NCI-H1092 treated with DMSO at 0.1 percent for 48 hours (cell line): ENCODE measurements around the gene PLAU.
"Not testable (repeated sequence)": the region's sequence is repeated elsewhere in the genome, so short reads cannot be mapped to it uniquely, and the experiment has no call there.

Experiments used
- DNase-seq: peaks from one replicate; lab custom pipeline; 2025; lab: John Stamatoyannopoulos, UW

The PLAU gene

GRCh38 chr10:73876971-73877370 is 34.0 kb upstream of the PLAU start:
- no peak for DNase-seq

- DNase-seq: no peak
Measured at GRCh38 chr10:73877533-73878160, 33.3 kb upstream of the PLAU start.

GRCh38 chr10:73878365-73878764 is 32.6 kb upstream of the PLAU start:
- DNase-seq: no peak

GRCh38 chr10:73879296-73880173 is 31.4 kb upstream of the PLAU start:
- DNase-seq: peak; percentile 61

GRCh38 chr10:73881221-73881919 is 29.6 kb upstream of the PLAU start:
- DNase-seq: no peak

- DNase-seq: no peak
Measured at GRCh38 chr10:73884017-73884416, 26.9 kb upstream of the PLAU start.

GRCh38 chr10:73886085-73886529 is 24.8 kb upstream of the PLAU start:
- DNase-seq: peak; percentile 61

GRCh38 chr10:73886661-73887293 is 24.2 kb upstream of the PLAU start:
- no peak for DNase-seq

- peak; percentile 68 for DNase-seq
Measured at GRCh38 chr10:73887294-73888039, 23.5 kb upstream of the PLAU start.

GRCh38 chr10:73888514-73888913 is 22.4 kb upstream of the PLAU start:
- DNase-seq: no peak

GRCh38 chr10:73889014-73889413 is 21.9 kb upstream of the PLAU start:
- no peak for DNase-seq

- DNase-seq: not testable (repeated sequence)
Measured at GRCh38 chr10:73889416-73889815, 21.5 kb upstream of the PLAU start.

GRCh38 chr10:73890261-73890660 is 20.7 kb upstream of the PLAU start:
- DNase-seq: no peak

GRCh38 chr10:73890830-73891229 is 20.1 kb upstream of the PLAU start:
- DNase-seq: not testable (repeated sequence)

GRCh38 chr10:73891540-73891939 is 19.4 kb upstream of the PLAU start:
- DNase-seq: no peak

- no peak for DNase-seq
Measured at GRCh38 chr10:73892310-73893030, 18.5 kb upstream of the PLAU start.

GRCh38 chr10:73893426-73893825 is 17.5 kb upstream of the PLAU start:
- DNase-seq: no peak

- DNase-seq: no peak
Measured at GRCh38 chr10:73894245-73894971, 16.5 kb upstream of the PLAU start.

GRCh38 chr10:73895381-73895780 is 15.6 kb upstream of the PLAU start:
- DNase-seq: not testable (repeated sequence)

GRCh38 chr10:73897693-73898092 is 13.2 kb upstream of the PLAU start:
- DNase-seq: no peak
